H9 (cell line): ENCODE results near the gene BCL11B. TPM values are rescaled to one million over a fixed set of nuclear protein-coding genes. Genes with fewer than 3 reads are reported as not detected.

Source experiments
- DNase-seq: peaks from one replicate; pipeline ENCODE4 v3.0.0-alpha.2; 2017
- H2AFZ ChIP-seq: one replicate; pipeline ENCODE4 v1.6.1; 2013; ENCODE audit warnings: mild to moderate bottlenecking, low read length, control low read depth, moderate library complexity
- H2AK5ac ChIP-seq: 2 replicates; pipeline ENCODE4 v1.6.1; 2013; ENCODE audit warnings: low read length, control low read depth, mixed read lengths; ENCODE audit not compliant: insufficient read length
- H2BK120ac ChIP-seq: one replicate; pipeline ENCODE4 v1.6.1; 2013; ENCODE audit warnings: low read depth, mild to moderate bottlenecking, low read length, control low read depth, inconsistent platforms; ENCODE audit not compliant: poor library complexity, severe bottlenecking
- H2BK12ac ChIP-seq: 2 replicates; pipeline ENCODE4 v1.6.1; 2013; ENCODE audit warnings: low read length, control low read depth, mixed read lengths, low read depth; ENCODE audit not compliant: insufficient read length
- H2BK15ac ChIP-seq: 2 replicates; pipeline ENCODE4 v1.6.1; 2013; ENCODE audit warnings: low read depth, low read length, control low read depth
- H2BK20ac ChIP-seq: one replicate; pipeline ENCODE4 v1.6.1; 2013; ENCODE audit warnings: low read depth, mild to moderate bottlenecking, low read length, control low read depth, inconsistent platforms; ENCODE audit not compliant: poor library complexity, severe bottlenecking
- H2BK5ac ChIP-seq: 2 replicates; pipeline ENCODE4 v1.6.1; 2013; ENCODE audit warnings: low read length, control low read depth, mixed read lengths; ENCODE audit not compliant: insufficient read length
- H3K14ac ChIP-seq: 2 replicates; pipeline ENCODE4 v1.6.1; 2013; ENCODE audit warnings: low read length, control low read depth; ENCODE audit not compliant: insufficient read depth
- H3K18ac ChIP-seq: 2 replicates; pipeline ENCODE4 v1.6.1; 2013; ENCODE audit warnings: low read depth, mild to moderate bottlenecking, mixed read lengths, low read length, control low read depth; ENCODE audit not compliant: insufficient read length
- H3K23ac ChIP-seq: 2 replicates; pipeline ENCODE4 v1.6.1; 2013; ENCODE audit warnings: low read length, control low read depth, mixed read lengths, low read depth; ENCODE audit not compliant: insufficient read length
- H3K23me2 ChIP-seq: 2 replicates; pipeline ENCODE4 v1.6.1; 2013; ENCODE audit warnings: low read depth, mild to moderate bottlenecking, mixed read lengths, low read length, control low read depth; ENCODE audit not compliant: insufficient read length, poor library complexity, severe bottlenecking
- H3K27ac ChIP-seq: 2 replicates; pipeline ENCODE4 v1.5.1; 2013; ENCODE audit warnings: low read length, control low read depth, mixed read lengths, low read depth; ENCODE audit not compliant: insufficient read length
- H3K27me3 ChIP-seq: 2 replicates; pipeline ENCODE4 v1.6.1; 2013; ENCODE audit warnings: low read length, control low read depth, inconsistent platforms; ENCODE audit not compliant: insufficient read depth
- H3K4ac ChIP-seq: 2 replicates; pipeline ENCODE4 v1.6.1; 2013; ENCODE audit warnings: low read depth, mild to moderate bottlenecking, control low read depth, inconsistent platforms, low read length, moderate library complexity
- H3K4me1 ChIP-seq: 2 replicates; pipeline ENCODE4 v1.6.1; 2013; ENCODE audit warnings: low read length, control low read depth, inconsistent platforms; ENCODE audit not compliant: insufficient read depth
- H3K4me2 ChIP-seq: 2 replicates; pipeline ENCODE4 v1.6.1; 2013; ENCODE audit warnings: low read length, control low read depth, mixed read lengths; ENCODE audit not compliant: insufficient read length, insufficient read depth
- H3K56ac ChIP-seq: 2 replicates; pipeline ENCODE4 v1.6.1; 2013; ENCODE audit warnings: low read depth, mild to moderate bottlenecking, mixed read lengths, low read length, control low read depth; ENCODE audit not compliant: insufficient read length
- H3K79me1 ChIP-seq: 2 replicates; pipeline ENCODE4 v1.6.1; 2013; ENCODE audit warnings: low read depth, mild to moderate bottlenecking, moderate library complexity, low read length, control low read depth, inconsistent platforms; ENCODE audit not compliant: insufficient read depth, poor library complexity, severe bottlenecking
- H3K79me2 ChIP-seq: 2 replicates; pipeline ENCODE4 v1.6.1; 2013; ENCODE audit warnings: low read length, control low read depth, inconsistent platforms; ENCODE audit not compliant: insufficient read depth
- H3K9ac ChIP-seq: 2 replicates; pipeline ENCODE4 v1.6.1; 2013; ENCODE audit warnings: low read length, control low read depth, mixed read lengths; ENCODE audit not compliant: insufficient read length; ENCODE audit errors: extremely low read depth
- H3K9me3 ChIP-seq: one replicate; pipeline ENCODE4 v1.6.1; 2013; ENCODE audit warnings: low read depth, low read length, inconsistent platforms; ENCODE audit not compliant: control insufficient read depth
- H3T11ph ChIP-seq: one replicate; pipeline ENCODE4 v1.6.1; 2013; ENCODE audit warnings: mild to moderate bottlenecking, low read length, control low read depth, inconsistent platforms
- H4K20me1 ChIP-seq: one replicate; pipeline ENCODE4 v1.6.1; 2013; ENCODE audit not compliant: control insufficient read depth, insufficient read length, insufficient read depth
- H4K5ac ChIP-seq: 2 replicates; pipeline ENCODE4 v1.6.1; 2013; ENCODE audit warnings: low read depth, mild to moderate bottlenecking, mixed read lengths, low read length, control low read depth; ENCODE audit not compliant: insufficient read length
- H4K8ac ChIP-seq: replicated peaks from 2 replicates; pipeline ENCODE4 v1.6.1; 2013; ENCODE audit warnings: low read length, control low read depth, mixed read lengths, low read depth; ENCODE audit not compliant: insufficient read length
- H4K91ac ChIP-seq: 2 replicates; pipeline ENCODE4 v1.6.1; 2013; ENCODE audit warnings: low read depth, mild to moderate bottlenecking, moderate library complexity, mixed read lengths, low read length, control low read depth; ENCODE audit not compliant: insufficient read length
- H3K27ac Mint-ChIP-seq, 3 experiments: 2 replicates in 2 of 3; 3 replicates in 1 of 3; pipeline ENCODE4 v1.8.0; 2020 to 2021; ENCODE audit warnings: mixed read lengths in 3 of 3, mild to moderate bottlenecking in 1 of 3, moderate library complexity in 1 of 3
- H3K27me3 Mint-ChIP-seq: 2 replicates; pipeline ENCODE4 v1.8.0; 2021; ENCODE audit warnings: low read depth, mild to moderate bottlenecking, moderate library complexity, mixed read lengths
- H3K36me3 Mint-ChIP-seq, 3 experiments: 2 replicates in 2 of 3; 3 replicates in 1 of 3; pipeline ENCODE4 v1.8.0; 2020 to 2021; ENCODE audit warnings: low read depth in 3 of 3, mixed read lengths in 3 of 3; ENCODE audit not compliant: insufficient read depth in 1 of 3
- H3K4me1 Mint-ChIP-seq, 2 experiments: 2 replicates each; pipeline ENCODE4 v1.8.0; 2020; ENCODE audit warnings: mixed read lengths in 2 of 2
- H3K4me3 Mint-ChIP-seq, 2 experiments: 2 replicates in 1 of 2; 3 replicates in 1 of 2; pipeline ENCODE4 v1.8.0; 2020 to 2021; ENCODE audit warnings: mild to moderate bottlenecking in 2 of 2, mixed read lengths in 2 of 2, moderate library complexity in 1 of 2
- H3K9me3 Mint-ChIP-seq, 2 experiments: 2 replicates in 1 of 2; 3 replicates in 1 of 2; pipeline ENCODE4 v1.8.0; 2020; ENCODE audit warnings: mild to moderate bottlenecking in 2 of 2, mixed read lengths in 2 of 2, moderate library complexity in 1 of 2
- WGBS: extraction: QIAGEN DNeasy Blood & Tissue Kit; methylation state at CpG from one replicate; pipeline ENCODE4 v1.1.7; 2013; ENCODE audit warnings: missing lambda C conversion rate, low lambda C conversion rate, mixed read lengths; ENCODE audit not compliant: insufficient read length; ENCODE audit errors: extremely low coverage; 5-methylcytosine and 5-hydroxymethylcytosine counted together
- total RNA-seq: library from RNA; stranded (reverse); gene quantifications from 2 replicates; pipeline ENCODE4 v1.2.1, GENCODE V29; 2021
- TF ChIP-seq, protein P1 (sequence below): fragments of 200-600 bp; sonication (generic); conservative IDR thresholded peaks from 3 replicates; pipeline ENCODE4 v1.8.0; 2021; ENCODE audit warnings: antibody characterized with exemption, mild to moderate bottlenecking

The BCL11B gene
- total RNA-seq, 1 experiment from 2014 or later = 4.9 TPM

DNA sequence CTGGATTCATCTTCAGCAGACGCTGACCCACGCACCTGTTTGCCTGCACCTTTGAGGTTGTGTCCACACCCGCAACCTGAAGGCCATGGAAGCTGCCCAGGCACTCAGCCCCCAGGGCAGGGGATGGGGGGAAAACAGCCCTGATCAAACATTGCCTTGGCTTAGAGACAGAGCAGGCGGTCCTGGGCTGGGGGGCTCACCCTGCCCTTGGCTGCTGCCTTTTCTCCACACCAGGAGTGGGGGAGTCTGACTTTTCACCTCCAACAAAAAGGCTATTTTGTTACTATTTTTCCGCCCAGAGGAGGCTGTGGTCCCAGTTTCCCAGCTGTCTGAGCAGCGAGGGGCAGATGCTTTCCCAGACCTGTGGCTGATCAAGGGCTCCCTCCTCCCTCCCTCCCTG lies 24.2 kb downstream of the BCL11B start:
- H3K27me3 ChIP-seq = no peaks in the 10 kb centered on the region
- peaks cover 48 to 53% of the 10 kb centered on the region in 2 experiments for H3K4me1 Mint-ChIP-seq
- H3T11ph ChIP-seq = no peak overlapping the region
- no peak overlapping the region for H2BK12ac ChIP-seq
- WGBS = no CpG with 5 or more reads among the region's 6 CpGs
- peak overlapping the region; percentile 75 for H3K4me2 ChIP-seq
- H3K23me2 ChIP-seq = peaks cover 22% of the 10 kb centered on the region
- H4K8ac ChIP-seq = no peak overlapping the region
- H3K79me1 ChIP-seq = no peaks in the 10 kb centered on the region
- no peak overlapping the region for H2AK5ac ChIP-seq
- no peak overlapping the region for H2BK5ac ChIP-seq
- no peak overlapping the region for H4K5ac ChIP-seq
- no peak overlapping the region for H3K56ac ChIP-seq
- no peak overlapping the region for H3K9ac ChIP-seq
- H3K9me3 ChIP-seq = no peaks in the 10 kb centered on the region
- peaks cover 3% of the 10 kb centered on the region; the same call in 1 of the 2 replicates for H3K79me2 ChIP-seq
- H2BK120ac ChIP-seq = no peak overlapping the region
- no peak overlapping the region for H4K91ac ChIP-seq
- H4K20me1 ChIP-seq = peaks cover 2% of the 10 kb centered on the region
- H3K9me3 Mint-ChIP-seq = no peaks in the 10 kb centered on the region; a peak in 1 of 5 replicates
- no peak overlapping the region for H2BK20ac ChIP-seq
- H3K4me1 ChIP-seq = peaks cover 34% of the 10 kb centered on the region
- no peak overlapping the region for H3K27ac ChIP-seq
- no peak overlapping the region for H3K27ac Mint-ChIP-seq
- H3K27me3 Mint-ChIP-seq = peaks cover 2% of the 10 kb centered on the region
- TF ChIP-seq, protein P1, sequence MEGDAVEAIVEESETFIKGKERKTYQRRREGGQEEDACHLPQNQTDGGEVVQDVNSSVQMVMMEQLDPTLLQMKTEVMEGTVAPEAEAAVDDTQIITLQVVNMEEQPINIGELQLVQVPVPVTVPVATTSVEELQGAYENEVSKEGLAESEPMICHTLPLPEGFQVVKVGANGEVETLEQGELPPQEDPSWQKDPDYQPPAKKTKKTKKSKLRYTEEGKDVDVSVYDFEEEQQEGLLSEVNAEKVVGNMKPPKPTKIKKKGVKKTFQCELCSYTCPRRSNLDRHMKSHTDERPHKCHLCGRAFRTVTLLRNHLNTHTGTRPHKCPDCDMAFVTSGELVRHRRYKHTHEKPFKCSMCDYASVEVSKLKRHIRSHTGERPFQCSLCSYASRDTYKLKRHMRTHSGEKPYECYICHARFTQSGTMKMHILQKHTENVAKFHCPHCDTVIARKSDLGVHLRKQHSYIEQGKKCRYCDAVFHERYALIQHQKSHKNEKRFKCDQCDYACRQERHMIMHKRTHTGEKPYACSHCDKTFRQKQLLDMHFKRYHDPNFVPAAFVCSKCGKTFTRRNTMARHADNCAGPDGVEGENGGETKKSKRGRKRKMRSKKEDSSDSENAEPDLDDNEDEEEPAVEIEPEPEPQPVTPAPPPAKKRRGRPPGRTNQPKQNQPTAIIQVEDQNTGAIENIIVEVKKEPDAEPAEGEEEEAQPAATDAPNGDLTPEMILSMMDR = no peak
- H2BK15ac ChIP-seq = no peak overlapping the region
- H3K14ac ChIP-seq = no peak overlapping the region
- no peak overlapping the region for H3K4ac ChIP-seq
- H3K18ac ChIP-seq = no peak overlapping the region
- H3K36me3 Mint-ChIP-seq = peaks cover 0 to 2% (median 0%) of the 10 kb centered on the region in 3 experiments; a peak in 1 of 7 replicates
- peak overlapping the region in 1 of 2 experiments; percentile 90; a peak in 2 of 5 replicates for H3K4me3 Mint-ChIP-seq
- DNase-seq = no peak
- no peak overlapping the region for H3K23ac ChIP-seq
- no peak overlapping the region for H2AFZ ChIP-seq
